Measurements from ENCODE around the gene TAGAP.

DNA sequence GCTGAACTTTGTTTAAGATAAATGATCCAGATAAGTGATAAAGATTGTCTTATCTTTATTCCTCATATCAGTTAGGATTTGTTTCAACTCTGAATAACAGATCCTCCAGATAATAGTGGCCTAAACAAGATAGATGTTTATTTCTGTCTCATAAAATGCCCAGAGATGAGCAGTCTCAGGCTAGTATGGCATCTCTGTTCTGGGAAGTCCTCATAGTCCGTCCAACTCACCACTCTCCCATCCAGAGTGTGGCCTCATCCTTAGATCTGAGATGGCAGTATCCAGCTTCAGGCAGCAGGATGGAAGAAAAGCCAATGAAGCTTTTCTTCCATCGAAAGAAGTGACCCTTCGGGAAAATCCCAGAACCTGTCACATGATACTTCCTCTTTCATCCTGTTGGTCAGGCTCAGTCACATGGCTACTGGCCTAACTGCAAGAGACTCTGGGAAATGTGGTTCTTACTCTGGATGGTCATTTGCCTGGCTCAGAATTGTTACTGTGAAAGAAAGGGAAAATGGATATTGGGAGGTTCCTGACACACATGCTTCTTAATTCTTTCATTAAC lies 29.4 kb upstream of the TAGAP start:
- TF ChIP-seq, protein P1, sequence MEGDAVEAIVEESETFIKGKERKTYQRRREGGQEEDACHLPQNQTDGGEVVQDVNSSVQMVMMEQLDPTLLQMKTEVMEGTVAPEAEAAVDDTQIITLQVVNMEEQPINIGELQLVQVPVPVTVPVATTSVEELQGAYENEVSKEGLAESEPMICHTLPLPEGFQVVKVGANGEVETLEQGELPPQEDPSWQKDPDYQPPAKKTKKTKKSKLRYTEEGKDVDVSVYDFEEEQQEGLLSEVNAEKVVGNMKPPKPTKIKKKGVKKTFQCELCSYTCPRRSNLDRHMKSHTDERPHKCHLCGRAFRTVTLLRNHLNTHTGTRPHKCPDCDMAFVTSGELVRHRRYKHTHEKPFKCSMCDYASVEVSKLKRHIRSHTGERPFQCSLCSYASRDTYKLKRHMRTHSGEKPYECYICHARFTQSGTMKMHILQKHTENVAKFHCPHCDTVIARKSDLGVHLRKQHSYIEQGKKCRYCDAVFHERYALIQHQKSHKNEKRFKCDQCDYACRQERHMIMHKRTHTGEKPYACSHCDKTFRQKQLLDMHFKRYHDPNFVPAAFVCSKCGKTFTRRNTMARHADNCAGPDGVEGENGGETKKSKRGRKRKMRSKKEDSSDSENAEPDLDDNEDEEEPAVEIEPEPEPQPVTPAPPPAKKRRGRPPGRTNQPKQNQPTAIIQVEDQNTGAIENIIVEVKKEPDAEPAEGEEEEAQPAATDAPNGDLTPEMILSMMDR (IDR thresholded peaks at IDR 0.05; ENCODE audit: low read length) = no peak
- TF ChIP-seq EZH2 (optimal IDR thresholded peaks at IDR 0.05; ENCODE audit: low read depth, low read length) = no peak
